Skeletal muscle cell (primary cell): Measurements from ENCODE around the gene DAGLA.
"Not testable (repeated sequence)": the region's sequence is repeated elsewhere in the genome, so short reads cannot be mapped to it uniquely, and the experiment has no call there.

ENCODE experiments used
- DNase-seq: peaks from one replicate; pipeline ENCODE4 v3.0.0-alpha.2; 2010; ENCODE audit warnings: low read depth
- H3K4me3 ChIP-seq: 2 replicates; pipeline ENCODE4 v1.5.1; 2011; ENCODE audit warnings: low read depth, mild to moderate bottlenecking, control low read depth, low read length, moderate library complexity

DAGLA gene

GRCh38 chr11:61657566-61658290, 22.5 kb upstream of the DAGLA start:
- DNase-seq: no peak
- no peak overlapping the region for H3K4me3 ChIP-seq

GRCh38 chr11:61659413-61660196, 20.6 kb upstream of the DAGLA start:
- no peak for DNase-seq
- no peak overlapping the region for H3K4me3 ChIP-seq

GRCh38 chr11:61660997-61661396, 19.2 kb upstream of the DAGLA start:
- DNase-seq, H3K4me3 ChIP-seq: not testable (repeated sequence)

GRCh38 chr11:61666684-61667297, 13.4 kb upstream of the DAGLA start:
- no peak for DNase-seq
- no peak overlapping the region for H3K4me3 ChIP-seq

GRCh38 chr11:61667684-61668305, 12.4 kb upstream of the DAGLA start:
- no peak overlapping the region for H3K4me3 ChIP-seq

GRCh38 chr11:61669417-61669816, 10.8 kb upstream of the DAGLA start:
- DNase-seq: no peak
- no peak overlapping the region for H3K4me3 ChIP-seq

More at GRCh38 chr11:61667684-61668305, 12.4 kb upstream of the DAGLA start:
- no peak for DNase-seq

GRCh38 chr11:61670626-61671025, 9.6 kb upstream of the DAGLA start:
- DNase-seq: no peak
- H3K4me3 ChIP-seq: no peak overlapping the region

GRCh38 chr11:61671527-61671926, 8.7 kb upstream of the DAGLA start:
- no peak overlapping the region for H3K4me3 ChIP-seq
- no peak for DNase-seq

GRCh38 chr11:61673946-61674467, 6.2 kb upstream of the DAGLA start:
- not testable (repeated sequence) for DNase-seq, H3K4me3 ChIP-seq

- no peak for DNase-seq
- no peak overlapping the region for H3K4me3 ChIP-seq
These were observed 4.4 kb upstream of the DAGLA start for GRCh38 chr11:61675826-61676225.

- H3K4me3 ChIP-seq: no peak overlapping the region
- no peak for DNase-seq
These were observed 895 bp upstream of the DAGLA start for GRCh38 chr11:61679296-61679695.

- peak overlapping the region; percentile 52 for H3K4me3 ChIP-seq
- DNase-seq: no peak
These were observed 531 bp downstream of the DAGLA start for GRCh38 chr11:61680622-61681221.

- no peak for DNase-seq
- no peak overlapping the region for H3K4me3 ChIP-seq
These were observed 2.0 kb downstream of the DAGLA start for GRCh38 chr11:61682093-61682732.

- DNase-seq: no peak
- H3K4me3 ChIP-seq: no peak overlapping the region
These were observed 2.9 kb downstream of the DAGLA start for GRCh38 chr11:61682906-61683675.

GRCh38 chr11:61683961-61684869, 4.0 kb downstream of the DAGLA start:
- no peak for DNase-seq
- H3K4me3 ChIP-seq: no peak overlapping the region

- H3K4me3 ChIP-seq: no peak overlapping the region
- DNase-seq: no peak
These were observed 4.9 kb downstream of the DAGLA start for GRCh38 chr11:61684870-61685616.

GRCh38 chr11:61685617-61685967, 5.4 kb downstream of the DAGLA start:
- DNase-seq: no peak
- H3K4me3 ChIP-seq: no peak overlapping the region
